Smooth muscle cell (in vitro differentiated cells): ENCODE data around the gene SGK1. TPM values are rescaled to one million over a fixed set of nuclear protein-coding genes. Genes with fewer than 3 reads are reported as not detected.

ENCODE experiments used
- DNase-seq: peaks from one replicate; lab custom pipeline; 2025; ENCODE audit not compliant: unreplicated experiment; lab: John Stamatoyannopoulos, UW
- H2AFZ ChIP-seq: fragments of 200-600 bp; sonication (generic); 2 replicates; pipeline ENCODE4 v1.6.0; 2016; ENCODE audit warnings: antibody characterized with exemption, low read depth, mild to moderate bottlenecking
- H3F3A ChIP-seq: fragments of 200-600 bp; sonication (generic); 2 replicates; pipeline ENCODE4 v1.6.0; 2017; ENCODE audit warnings: antibody characterized with exemption, low read depth
- H3K27ac ChIP-seq: fragments of 200-600 bp; sonication (generic); 2 replicates; pipeline ENCODE4 v1.5.1; 2016; ENCODE audit warnings: low read depth, mild to moderate bottlenecking
- H3K27me3 ChIP-seq: fragments of 200-600 bp; sonication (generic); 2 replicates; pipeline ENCODE4 v1.6.1; 2016; ENCODE audit warnings: low read depth, mild to moderate bottlenecking
- H3K36me3 ChIP-seq: fragments of 200-600 bp; sonication (generic); 2 replicates; pipeline ENCODE4 v1.5.1; 2016; ENCODE audit warnings: low read depth
- H3K4me1 ChIP-seq: fragments of 200-600 bp; sonication (generic); 2 replicates; pipeline ENCODE4 v1.5.1; 2016; ENCODE audit warnings: low read depth
- H3K4me2 ChIP-seq: fragments of 200-600 bp; sonication (generic); 2 replicates; pipeline ENCODE4 v1.6.0; 2016; ENCODE audit warnings: mild to moderate bottlenecking
- H3K4me3 ChIP-seq: fragments of 200-600 bp; sonication (generic); 2 replicates; pipeline ENCODE4 v1.5.1; 2016; ENCODE audit warnings: mild to moderate bottlenecking
- H3K79me2 ChIP-seq: fragments of 200-600 bp; sonication (generic); 2 replicates; pipeline ENCODE4 v1.6.0; 2016; ENCODE audit warnings: low read depth, mild to moderate bottlenecking
- H3K9ac ChIP-seq: fragments of 200-600 bp; sonication (generic); 2 replicates; pipeline ENCODE4 v1.6.0; 2016; ENCODE audit warnings: low read depth
- H3K9me3 ChIP-seq: fragments of 200-600 bp; sonication (generic); replicated peaks from 2 replicates; pipeline ENCODE4 v1.5.1; 2016; ENCODE audit warnings: low read depth
- H4K20me1 ChIP-seq: fragments of 200-600 bp; sonication (generic); 2 replicates; pipeline ENCODE4 v1.6.0; 2016; ENCODE audit warnings: low read depth
- WGBS: methylation state at CpG from one replicate; pipeline ENCODE4 v1.1.7; 2016; ENCODE audit warnings: low lambda C conversion rate; 5-methylcytosine and 5-hydroxymethylcytosine counted together
- polyA plus RNA-seq: library from polyadenylated mRNA; unstranded; fragments of >200 nt; fragmentation: Nextera tagmentation; extraction: Ambion mirVana; gene quantifications from 2 replicates; pipeline ENCODE4 v1.2.1, GENCODE V29; 2016
- total RNA-seq: library from RNA; depleted of rRNA; stranded (reverse); fragments of >200 nt; gene quantifications from 2 replicates; pipeline ENCODE4 v1.2.3, GENCODE V29; 2014
- TF ChIP-seq, protein P1 (sequence below): fragments of 200-600 bp; sonication (generic); IDR thresholded peaks from 2 replicates; pipeline ENCODE4 v1.5.1; 2017; ENCODE audit warnings: borderline replicate concordance, mild to moderate bottlenecking, antibody characterized with exemption; ENCODE audit not compliant: insufficient read depth, poor library complexity, severe bottlenecking

The SGK1 gene
- total and polyA plus RNA-seq, 2 experiments from 2014 or later, result 18.9 to 109 TPM

DNA sequence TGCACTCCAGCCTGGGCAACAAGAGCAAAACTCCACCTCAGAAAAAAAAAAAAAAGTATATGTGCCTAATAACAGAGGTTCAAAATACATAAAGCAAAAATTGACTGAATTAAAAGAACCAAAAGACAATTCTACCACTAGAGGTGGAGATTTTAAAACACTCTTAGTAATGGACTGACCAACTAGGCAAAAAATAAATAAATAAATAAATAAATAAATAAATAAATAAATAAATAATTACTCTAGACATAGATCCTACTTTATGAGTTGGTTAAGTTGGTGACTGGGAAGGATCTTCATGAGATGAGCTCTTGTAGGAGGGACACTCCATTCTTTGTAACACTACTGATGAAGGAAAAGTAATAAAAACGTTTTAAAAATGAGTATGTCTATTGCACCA, 113.9 kb downstream of the SGK1 start:
- Histone ChIP-seq H3K9ac (no peak overlapping the region), H3K4me1 (no peaks in the 10 kb centered on the region), H3K27ac (no peak overlapping the region), H3K27me3 (no peaks in the 10 kb centered on the region), H3K79me2 (no peaks in the 10 kb centered on the region), H4K20me1 (no peaks in the 10 kb centered on the region), H2AFZ (no peak overlapping the region), H3F3A (no peaks in the 10 kb centered on the region), H3K9me3 (no peaks in the 10 kb centered on the region), H3K4me3 (no peak overlapping the region), H3K36me3 (no peaks in the 10 kb centered on the region), H3K4me2 (no peak overlapping the region)
- no peak for DNase-seq
- WGBS, result 65% methylated on average over 1 of the region's 1 CpG
- TF ChIP-seq, protein P1, sequence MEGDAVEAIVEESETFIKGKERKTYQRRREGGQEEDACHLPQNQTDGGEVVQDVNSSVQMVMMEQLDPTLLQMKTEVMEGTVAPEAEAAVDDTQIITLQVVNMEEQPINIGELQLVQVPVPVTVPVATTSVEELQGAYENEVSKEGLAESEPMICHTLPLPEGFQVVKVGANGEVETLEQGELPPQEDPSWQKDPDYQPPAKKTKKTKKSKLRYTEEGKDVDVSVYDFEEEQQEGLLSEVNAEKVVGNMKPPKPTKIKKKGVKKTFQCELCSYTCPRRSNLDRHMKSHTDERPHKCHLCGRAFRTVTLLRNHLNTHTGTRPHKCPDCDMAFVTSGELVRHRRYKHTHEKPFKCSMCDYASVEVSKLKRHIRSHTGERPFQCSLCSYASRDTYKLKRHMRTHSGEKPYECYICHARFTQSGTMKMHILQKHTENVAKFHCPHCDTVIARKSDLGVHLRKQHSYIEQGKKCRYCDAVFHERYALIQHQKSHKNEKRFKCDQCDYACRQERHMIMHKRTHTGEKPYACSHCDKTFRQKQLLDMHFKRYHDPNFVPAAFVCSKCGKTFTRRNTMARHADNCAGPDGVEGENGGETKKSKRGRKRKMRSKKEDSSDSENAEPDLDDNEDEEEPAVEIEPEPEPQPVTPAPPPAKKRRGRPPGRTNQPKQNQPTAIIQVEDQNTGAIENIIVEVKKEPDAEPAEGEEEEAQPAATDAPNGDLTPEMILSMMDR, result no peak

- Histone ChIP-seq H3K4me1 (no peaks in the 10 kb centered on the region), H3K36me3 (no peaks in the 10 kb centered on the region), H3K27ac (no peak overlapping the region), H2AFZ (no peak overlapping the region), H3F3A (no peaks in the 10 kb centered on the region), H3K4me2 (no peak overlapping the region), H3K9ac (no peak overlapping the region), H3K27me3 (no peaks in the 10 kb centered on the region), H3K9me3 (no peaks in the 10 kb centered on the region), H3K79me2 (no peaks in the 10 kb centered on the region), H3K4me3 (no peak overlapping the region), H4K20me1 (no peaks in the 10 kb centered on the region)
- TF ChIP-seq, protein P1, result no peak
- 75% methylated on average over 5 of the region's 5 CpGs for WGBS
- no peak for DNase-seq
These were observed 116.2 kb downstream of the SGK1 start for GRCh38 chr6:134201716-134202115.

DNA sequence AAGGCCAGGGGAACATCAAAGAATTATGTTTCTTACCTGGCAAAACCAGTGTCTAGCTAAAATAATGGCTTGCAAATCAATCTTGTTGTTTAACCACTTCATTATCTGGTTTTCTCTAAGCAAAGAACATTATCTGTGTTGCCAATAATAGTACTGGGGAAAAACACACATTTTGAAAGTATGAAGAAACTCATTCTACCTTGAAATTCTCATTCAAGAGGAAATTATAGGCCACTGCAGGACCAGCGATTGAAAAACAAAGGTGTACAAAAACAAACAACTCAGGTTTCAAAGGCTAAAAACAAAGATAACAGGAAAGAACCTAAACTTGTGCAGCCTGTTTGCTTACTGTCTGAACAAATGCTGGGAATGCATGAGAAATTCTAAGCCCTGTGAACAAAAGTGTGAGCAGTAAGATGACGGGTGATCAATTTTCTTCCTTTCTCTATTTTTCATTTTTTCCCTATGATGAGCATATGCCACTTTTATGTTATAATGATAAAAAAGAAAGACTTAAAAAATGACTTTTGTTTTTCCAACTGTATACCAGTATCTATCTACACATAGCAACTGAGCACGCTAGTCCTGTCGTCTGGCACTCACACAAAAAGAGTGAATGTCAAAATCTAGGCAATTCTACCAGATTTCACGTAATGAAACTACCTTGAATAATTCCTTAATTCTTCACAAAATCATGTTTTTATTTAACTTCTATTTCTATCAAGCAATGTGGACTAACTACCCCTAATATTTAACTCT, 117.9 kb downstream of the SGK1 start:
- H3K4me2 ChIP-seq, result no peak overlapping the region

More for the DNA sequence above, 117.9 kb downstream of the SGK1 start:
- no peak for DNase-seq
- Histone ChIP-seq H3K27me3 (no peaks in the 10 kb centered on the region), H3K79me2 (no peaks in the 10 kb centered on the region), H3K4me3 (no peak overlapping the region), H3K9ac (no peak overlapping the region), H3K4me1 (peaks cover 5% of the 10 kb centered on the region), H3K27ac (no peak overlapping the region), H3K36me3 (no peaks in the 10 kb centered on the region), H3K9me3 (no peaks in the 10 kb centered on the region), H4K20me1 (no peaks in the 10 kb centered on the region), H2AFZ (peak overlapping the region; percentile 16), H3F3A (peaks cover under 1% of the 10 kb centered on the region)
- TF ChIP-seq, protein P1, result no peak
- WGBS, result 75% methylated on average over 5 of the region's 5 CpGs
